GM23248 (cell line): ENCODE measurements around the gene PRPF38A.

Source experiments
- EZH2 ChIP-seq: fragments of 200-600 bp; sonication (generic); IDR thresholded peaks from 2 replicates; pipeline ENCODE4 v1.6.1; 2018; ENCODE audit warnings: antibody characterized with exemption, mild to moderate bottlenecking; ENCODE audit not compliant: insufficient read depth, poor library complexity, severe bottlenecking
- EZH2phosphoT487 ChIP-seq: fragments of 200-600 bp; sonication (generic); IDR thresholded peaks from 2 replicates; pipeline ENCODE4 v1.6.1; 2018; ENCODE audit warnings: antibody characterized with exemption, moderate library complexity, mild to moderate bottlenecking, low read depth; ENCODE audit not compliant: insufficient read depth

- TF ChIP-seq EZH2, result no peak
- TF ChIP-seq EZH2phosphoT487, result no peak
Measured at GRCh38 chr1:52393174-52393573, 11.2 kb upstream of the PRPF38A start.
